HepG2 (cell line): Measurements from ENCODE around the gene CAPN10. TPM values are rescaled to one million over a fixed set of nuclear protein-coding genes. Genes with fewer than 3 reads are reported as not detected.

Source experiments
- ATAC-seq: fragments of 200-7000 bp; cut with Tn5 transposase; 3 replicates; pipeline ENCODE4 v1.9.1; 2020; ENCODE audit warnings: mild to moderate bottlenecking, moderate library complexity
- BruUV-seq: library from RNA; stranded (reverse); fragments of 400-500 nt; replicated peaks from 2 replicates; lab custom pipeline; 2021; lab: Mats Ljungman, UMichigan
- CTCF ChIA-PET: fragments of 300-600 bp; formaldehyde crosslinking; extraction: SDS; loops from one replicate; lab custom pipeline; 2021; ENCODE audit warnings: low total read pairs, inconsistent platforms, low intra/inter-chr PET ratio; lab: Yijun Ruan, JAX
- POLR2A ChIA-PET: fragments of 350-600 bp; sonication (Branson Sonifier 250); formaldehyde crosslinking; loops from one replicate; lab custom pipeline; 2020; ENCODE audit warnings: antibody characterized with exemption, inconsistent platforms; lab: Yijun Ruan, JAX
- DNase-seq: peaks from one replicate; pipeline ENCODE4 v3.0.0-alpha.2; 2015; ENCODE audit warnings: low spot score
- FAIRE-seq: peaks from 3 replicates; lab custom pipeline; 2011; peaks lifted over from hg19 to GRCh38; lab: Jason Lieb, UNC
- H2AFZ ChIP-seq: one replicate; pipeline ENCODE4 v1.6.1; 2011; ENCODE audit warnings: low read length, inconsistent platforms
- H3K27ac ChIP-seq: fragments of 300-600 bp; 3 replicates; pipeline ENCODE4 v1.8.0; 2011; ENCODE audit warnings: mixed run types, mild to moderate bottlenecking, mixed read lengths, low read length, inconsistent platforms; ENCODE audit not compliant: insufficient read depth; ENCODE audit errors: extremely low read length
- H3K27me3 ChIP-seq, 2 experiments: fragments of 200-600 bp in 1 of 2; 2 replicates in 1 of 2; 3 replicates in 1 of 2; pipeline versions ENCODE4 v1.6.0 to v1.8.0; 2011; ENCODE audit warnings: low read length in 2 of 2, mild to moderate bottlenecking in 2 of 2, moderate library complexity in 2 of 2, inconsistent platforms in 1 of 2; ENCODE audit not compliant: insufficient read depth in 2 of 2, control insufficient read depth in 1 of 2
- H3K36me3 ChIP-seq, 2 experiments: fragments of 200-600 bp in 1 of 2; replicated peaks in 1 of 2; 2 replicates in 1 of 2; 3 replicates in 1 of 2; pipeline versions ENCODE4 v1.5.1 to v1.8.0; 2011; ENCODE audit warnings: low read length in 2 of 2, inconsistent platforms in 1 of 2; ENCODE audit not compliant: insufficient read depth in 2 of 2, control insufficient read depth in 1 of 2
- H3K4me1 ChIP-seq: 2 replicates; pipeline ENCODE4 v1.5.1; 2012; ENCODE audit warnings: low read length, inconsistent platforms; ENCODE audit not compliant: insufficient read depth
- H3K4me2 ChIP-seq: 2 replicates; pipeline ENCODE4 v1.6.0; 2011; ENCODE audit warnings: low read depth, low read length, inconsistent platforms
- H3K4me3 ChIP-seq, 3 experiments: fragments of 200-600 bp in 1 of 3; sonication (generic), shearing (Covaris generic) in 1 of 3; replicated peaks in 1 of 3; 2 replicates each; pipeline ENCODE4 v1.5.1; 2011 to 2016; ENCODE audit warnings: low read length in 3 of 3, inconsistent platforms in 2 of 3, low read depth in 2 of 3, mild to moderate bottlenecking in 2 of 3, control low read depth in 1 of 3, mixed read lengths in 1 of 3; ENCODE audit not compliant: insufficient read depth in 1 of 3
- H3K79me2 ChIP-seq: one replicate; pipeline ENCODE4 v1.6.1; 2011; ENCODE audit warnings: low read length, inconsistent platforms; ENCODE audit not compliant: insufficient read depth
- H3K9ac ChIP-seq: 2 replicates; pipeline ENCODE4 v1.6.0; 2011; ENCODE audit warnings: mild to moderate bottlenecking, low read depth, low read length, inconsistent platforms; ENCODE audit not compliant: insufficient read depth
- H3K9me3 ChIP-seq: 2 replicates; pipeline ENCODE4 v1.5.1; 2012; ENCODE audit warnings: mild to moderate bottlenecking, low read length
- H4K20me1 ChIP-seq: 2 replicates; pipeline ENCODE4 v1.6.0; 2011; ENCODE audit warnings: inconsistent platforms, mild to moderate bottlenecking, low read length, moderate library complexity; ENCODE audit not compliant: insufficient read depth
- AFF4 ChIP-seq: sonication (generic); formaldehyde crosslinking; IDR thresholded peaks from 2 replicates; pipeline ENCODE4 v1.4.0; 2020; ENCODE audit warnings: missing genetic modification reagents
- ELK4 ChIP-seq: sonication (generic); formaldehyde crosslinking; IDR thresholded peaks from 2 replicates; pipeline ENCODE4 v1.9.0; 2021; ENCODE audit warnings: missing genetic modification reagents, borderline replicate concordance
- MAF1 ChIP-seq: sonication (generic); formaldehyde crosslinking; IDR thresholded peaks from 2 replicates; pipeline ENCODE4 v1.5.0; 2020; ENCODE audit warnings: missing genetic modification reagents, borderline replicate concordance
- PCBP2 ChIP-seq: fragments of 200-400 bp; formaldehyde crosslinking; optimal IDR thresholded peaks from 2 replicates; pipeline ENCODE3; 2018; ENCODE audit warnings: low read length, low read depth; ENCODE audit not compliant: poor library complexity, severe bottlenecking
- PRDM4 ChIP-seq: sonication (generic); formaldehyde crosslinking; IDR thresholded peaks from 2 replicates; pipeline ENCODE4 v1.9.0; 2021; ENCODE audit warnings: missing genetic modification reagents, borderline replicate concordance
- RBM22 ChIP-seq: fragments of 200-400 bp; formaldehyde crosslinking; optimal IDR thresholded peaks from 2 replicates; pipeline ENCODE3; 2017; ENCODE audit warnings: mild to moderate bottlenecking, low read length, moderate library complexity
- SMARCE1 ChIP-seq: fragments of 450-650 bp; IDR thresholded peaks from 2 replicates; pipeline ENCODE4 v1.6.1; 2017; ENCODE audit warnings: borderline replicate concordance
- SOX6 ChIP-seq, 2 experiments: fragments of 450-650 bp in 1 of 2; sonication (generic) in 1 of 2; formaldehyde crosslinking in 1 of 2; IDR thresholded peaks; 2 replicates each; pipeline versions ENCODE4 v1.4.0 to v1.6.1; 2017 to 2020; ENCODE audit warnings: antibody characterized with exemption in 1 of 2, mild to moderate bottlenecking in 1 of 2, missing genetic modification reagents in 1 of 2
- TCF7 ChIP-seq: sonication (generic); IDR thresholded peaks from 2 replicates; pipeline ENCODE4 v1.6.1; 2016; ENCODE audit warnings: antibody characterized with exemption, low read depth
- ZNF274 ChIP-seq: sonication (generic); formaldehyde crosslinking; IDR thresholded peaks from 2 replicates; pipeline ENCODE4 v1.5.1; 2020; ENCODE audit warnings: mild to moderate bottlenecking, missing genetic modification reagents
- ZNF484 ChIP-seq: sonication (generic); formaldehyde crosslinking; IDR thresholded peaks from 2 replicates; pipeline ENCODE4 v1.5.1; 2020; ENCODE audit warnings: mild to moderate bottlenecking, low read depth, missing genetic modification reagents, borderline replicate concordance
- ZNF512B ChIP-seq: sonication (generic); formaldehyde crosslinking; IDR thresholded peaks from 2 replicates; pipeline ENCODE4 v1.5.1; 2020; ENCODE audit warnings: missing genetic modification reagents, mild to moderate bottlenecking, borderline replicate concordance
- ZNF781 ChIP-seq: sonication (generic); formaldehyde crosslinking; IDR thresholded peaks from 2 replicates; pipeline ENCODE4 v1.5.1; 2020; ENCODE audit warnings: borderline replicate concordance, mild to moderate bottlenecking, missing genetic modification reagents; ENCODE audit errors: not compliant biosample characterization
- WGBS: methylation state at CpG from one replicate; pipeline ENCODE4 v1.1.6; 2017; ENCODE audit warnings: low lambda C conversion rate; 5-methylcytosine and 5-hydroxymethylcytosine counted together
- in situ Hi-C: cut with HindIII; loops from 2 replicates; pipeline ENCODE4 v1.10.0; 2017; ENCODE audit warnings: low pct_unique_long_range_greater_than_20kb; ENCODE audit not compliant: extremely low pct_ligation_motif_present
- intact Hi-C: fragments of 100-400 bp; cut with micrococcal nuclease; formaldehyde crosslinking; loops from one replicate; pipeline ENCODE4 v1.10.0; 2022; ENCODE audit not compliant: unreplicated experiment
- polyA plus RNA-seq, 8 experiments: library from polyadenylated mRNA; depleted of rRNA in 3 of 8; stranded (reverse) in 7 of 8; unstranded in 1 of 8; fragments of >200 nt; fragmentation: Illumina TruSeq in 4 of 8; extraction: Trizol in 4 of 8; gene quantifications; 2 replicates each; pipeline versions ENCODE4 v1.2.1 to v1.2.3, GENCODE V29; 2011 to 2016; ENCODE audit warnings: low read depth in 4 of 8, missing spikeins in 1 of 8, mixed read lengths in 1 of 8; ENCODE audit not compliant: insufficient read depth in 1 of 8
- total RNA-seq, 5 experiments: library from RNA; depleted of rRNA; stranded (reverse); fragments of >200 nt; fragmentation: Illumina TruSeq; extraction: Trizol; gene quantifications; 2 replicates each; pipeline ENCODE4 v1.2.3, GENCODE V29; 2016; ENCODE audit warnings: low read depth in 1 of 5

CAPN10 gene
- total and polyA plus RNA-seq, 2 of the 13 experiments (the other 11 are each of a cell fraction or from before 2014, with no cell fraction given), result 27.6 to 32.4 TPM

GRCh38 chr2:240636563-240637115 is 50.1 kb downstream of the CAPN10 start:
- Histone ChIP-seq H4K20me1 (no peaks in the 10 kb centered on the region), H3K4me1 (no peaks in the 10 kb centered on the region), H3K9ac (no peak overlapping the region), H3K27me3 (peaks cover 12 to 30% of the 10 kb centered on the region in 2 experiments), H3K27ac (no peak overlapping the region), H3K4me2 (no peak overlapping the region), H3K79me2 (no peaks in the 10 kb centered on the region), H3K4me3 (no peak overlapping the region), H2AFZ (no peak overlapping the region), H3K9me3 (peaks cover 34% of the 10 kb centered on the region), H3K36me3 (no peaks in the 10 kb centered on the region)
- intact Hi-C loops, result no loop called here
- in situ Hi-C loops, result no loop called here
- FAIRE-seq, result no peak
- ChIA-PET POLR2A (no interaction called here), CTCF (no interaction called here)
- no peak for ATAC-seq
- BruUV-seq, result no TSS peak
- WGBS, result 16% methylated on average over 10 of the region's 11 CpGs
- DNase-seq, result no peak
- TF ChIP-seq ZNF512B (CRISPR knock-in tag) (no peak), ZNF484 (CRISPR knock-in tag) (no peak), ELK4 (CRISPR knock-in tag) (no peak), ZNF274 (no peak), MAF1 (no peak), PRDM4 (CRISPR knock-in tag) (no peak), SOX6 (IDR thresholded peaks at IDR 0.05) (no peak), SOX6 (CRISPR knock-in tag; IDR thresholded peaks at IDR 0.05) (no peak), SMARCE1 (no peak), AFF4 (CRISPR knock-in tag) (no peak), TCF7 (no peak), ZNF781 (CRISPR knock-in tag) (no peak), RBM22 (no peak), PCBP2 (no peak)
